Right lobe of liver (tissue), 4 donors: ENCODE measurements around the gene MICAL1.

Source experiments
- CTCF ChIP-seq, 4 donors: fragments of 200-600 bp in 3 of 4; fragments of 450-650 bp in 1 of 4; IDR thresholded peaks; one replicate each; pipeline versions ENCODE4 v1.5.1 to v1.8.0; 2016 to 2022; ENCODE audit warnings: antibody characterized with exemption in 4 of 4, mild to moderate bottlenecking in 2 of 4
- POLR2A ChIP-seq: fragments of 450-650 bp; IDR thresholded peaks from one replicate; pipeline ENCODE4 v1.6.1; 2017; ENCODE audit warnings: antibody characterized with exemption, mild to moderate bottlenecking
- donor health status: DM: no; HTN: no; CAD: no.
- donor health status: DM: no; HTN: no; CAD: no.
- donor health status: DM: no; HTN: yes; CAD: no.

GRCh38 chr6:109443425-109443950, 12.1 kb downstream of the MICAL1 start:
- TF ChIP-seq CTCF (IDR thresholded peaks at IDR 0.05) (no peak), POLR2A (no peak)
